C4-2B (cell line): Measurements from ENCODE around the gene REN.

Experiments used
- H3K27ac ChIP-seq: fragments of 450-650 bp; 2 replicates; pipeline ENCODE4 v1.5.1; 2017
- CTCF ChIP-seq: fragments of 450-650 bp; conservative IDR thresholded peaks from 2 replicates; pipeline ENCODE4 v1.5.1; 2017; ENCODE audit warnings: mild to moderate bottlenecking
- ZFX ChIP-seq: fragments of 450-650 bp; IDR thresholded peaks from 2 replicates; pipeline ENCODE4 v1.6.1; 2017

REN gene

DNA sequence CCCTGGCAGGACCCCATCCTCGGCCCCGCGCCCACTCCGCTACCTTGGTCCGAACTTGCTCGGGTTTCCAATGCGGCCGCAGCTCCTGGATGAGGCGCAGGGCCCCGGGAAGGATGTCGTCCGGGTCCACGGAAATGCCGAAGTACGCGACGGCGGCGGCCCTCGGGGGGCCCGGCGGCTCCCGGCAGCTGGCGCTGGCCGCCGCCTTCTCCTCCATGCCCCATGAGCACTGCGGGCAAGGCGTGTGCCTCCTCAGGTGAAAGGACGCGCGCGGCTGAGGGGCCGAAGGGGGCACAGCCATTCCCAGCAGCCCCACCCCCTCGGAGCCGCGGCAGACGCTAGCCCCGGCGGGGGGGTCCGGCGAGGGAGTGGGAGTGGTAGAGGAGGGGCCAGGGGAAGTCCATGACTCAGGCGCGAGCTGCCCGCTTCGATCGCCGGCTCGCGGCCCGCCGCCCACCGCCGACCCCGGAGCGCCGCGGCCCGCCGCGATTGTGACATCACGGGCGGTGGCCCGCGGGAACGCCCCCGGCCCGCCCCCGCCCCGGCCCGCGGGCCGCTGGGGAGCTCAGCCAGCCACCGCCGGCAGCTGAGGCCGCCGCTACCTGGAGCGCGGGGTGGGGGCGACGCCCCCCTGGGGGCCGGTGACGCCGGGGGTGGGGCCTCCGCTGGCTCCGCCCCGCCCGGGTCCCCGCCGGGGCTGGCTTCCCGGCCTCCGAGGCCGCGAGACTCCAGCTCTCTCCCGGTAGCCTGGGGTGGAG lies 14.4 kb downstream of the REN start, which contains the start of gene ETNK2:
Gene ETNK2, minus strand, starts transcription at position 493 of the 758 bp plus-strand sequence. Its CDS starts 192 bp downstream, at position 301.
- no peak for TF ChIP-seq CTCF
- TF ChIP-seq ZFX = no peak
- H3K27ac ChIP-seq = no peak within 1 kb of the TSS; the same call in 1 of the 2 replicates

DNA sequence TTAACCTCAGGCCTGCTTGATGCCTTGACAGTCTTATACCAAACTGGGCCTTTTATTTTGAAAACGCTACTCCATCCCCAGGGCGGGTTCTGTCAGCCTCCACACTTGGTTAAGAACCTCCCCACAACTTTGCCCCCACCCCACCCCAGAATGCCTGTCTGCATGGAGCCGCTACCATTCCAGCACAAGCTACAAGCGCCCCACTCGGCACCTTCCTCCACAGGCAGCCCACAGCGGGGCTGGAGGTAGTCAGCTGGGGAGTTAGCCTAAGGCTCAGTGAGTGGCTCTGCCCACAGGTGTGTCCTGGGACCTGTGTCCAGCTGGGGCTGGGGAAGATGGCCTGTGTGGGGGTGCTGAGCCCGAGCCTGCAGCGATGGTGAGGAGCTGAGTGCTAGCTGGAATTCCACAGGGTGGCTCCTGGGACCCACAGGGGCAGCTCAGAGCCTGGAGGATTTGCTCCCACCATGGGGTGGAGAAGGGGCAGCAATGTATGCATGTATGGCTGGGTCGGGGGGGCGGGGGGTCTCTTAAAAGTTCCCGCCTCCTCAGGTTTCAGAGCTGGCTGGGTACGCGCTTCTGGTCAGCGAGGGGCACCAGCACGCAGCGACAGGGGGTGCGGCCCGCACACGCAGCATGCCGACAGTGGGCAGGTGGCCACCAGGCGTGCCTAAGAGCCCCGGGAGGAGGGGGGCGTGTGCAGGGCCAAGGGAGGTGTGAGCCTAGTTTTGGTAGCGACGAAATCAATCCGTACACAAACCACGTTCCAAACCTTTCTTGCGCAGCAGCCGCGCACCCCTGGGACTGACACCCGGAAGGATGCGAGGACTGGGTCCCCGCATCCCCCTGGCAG lies 15.2 kb downstream of the REN start:
- no peak overlapping the region; the same call in 1 of the 2 replicates for H3K27ac ChIP-seq
- no peak for TF ChIP-seq CTCF

DNA sequence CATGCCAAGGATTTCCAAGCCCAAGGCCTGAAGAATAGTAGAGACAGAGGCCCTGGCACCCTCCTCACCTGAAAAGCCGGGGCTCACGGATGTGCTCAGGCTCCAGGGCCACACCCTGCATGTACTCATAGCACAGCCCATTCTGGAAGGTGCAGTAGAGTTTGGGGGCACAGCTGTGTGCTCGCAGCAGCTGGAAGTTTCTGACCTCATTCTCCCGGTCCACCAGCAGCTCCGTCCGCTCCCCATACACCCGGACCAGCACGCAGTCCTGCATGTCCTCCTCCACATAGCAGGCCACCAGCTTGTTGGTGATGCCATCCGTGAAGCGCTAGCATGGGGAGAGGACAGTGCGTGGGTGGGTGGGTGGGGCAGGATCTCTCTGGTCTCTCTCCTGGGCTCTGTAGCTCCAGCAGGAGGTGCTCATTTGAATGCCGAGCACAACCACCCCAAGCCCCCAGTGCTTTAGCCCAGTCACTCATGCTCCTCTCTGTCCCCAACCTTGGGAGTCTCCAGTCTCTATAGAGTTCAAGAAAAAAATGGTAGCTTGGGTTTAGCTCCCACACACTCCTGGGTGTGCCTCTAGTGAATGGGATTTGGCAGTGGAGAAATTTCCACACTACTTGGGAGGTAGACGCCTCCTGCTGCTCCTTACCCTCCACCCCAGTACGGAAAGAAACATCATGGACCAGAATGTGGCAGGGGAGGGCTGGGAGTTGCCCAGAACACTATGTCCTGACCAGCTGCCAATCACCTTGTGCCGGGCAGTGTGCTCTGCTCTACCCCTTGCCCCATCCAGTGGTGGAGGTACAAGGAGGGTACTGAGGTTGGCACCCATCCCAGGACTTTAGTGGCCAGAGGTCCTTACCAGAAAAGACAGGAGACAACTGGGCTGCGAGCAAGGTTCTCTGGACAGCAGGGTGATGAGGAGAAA lies 16.2 kb downstream of the REN start:
- peak overlapping the region; percentile 78 for H3K27ac ChIP-seq
- no peak for TF ChIP-seq CTCF

DNA sequence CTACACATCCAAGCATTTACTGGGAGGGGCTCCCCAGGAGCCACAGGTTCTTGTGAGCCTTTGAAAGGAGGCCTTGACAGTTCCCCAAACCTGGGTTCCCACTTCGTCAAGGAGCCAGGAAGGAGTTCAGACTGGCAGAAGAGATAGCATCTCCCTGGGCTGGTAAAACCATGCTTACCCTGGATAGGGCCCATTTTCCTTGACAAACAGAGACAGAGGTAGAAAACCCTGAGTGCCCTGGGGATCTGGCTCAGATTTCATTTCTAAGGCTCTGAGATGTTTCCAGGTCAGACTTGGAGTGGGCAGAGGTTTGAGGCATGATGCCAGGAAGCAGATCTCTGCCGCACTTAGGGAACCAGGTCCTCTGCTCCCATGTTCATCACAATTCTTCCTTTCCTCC lies 17.0 kb downstream of the REN start:
- TF ChIP-seq CTCF (no peak), ZFX (no peak)
- H3K27ac ChIP-seq = peak overlapping the region; percentile 78

- TF ChIP-seq CTCF = no peak
- no peak for TF ChIP-seq ZFX
- H3K27ac ChIP-seq = peak overlapping the region; percentile 78
Measured at GRCh38 chr1:204147406-204148383, 18.4 kb downstream of the REN start.

DNA sequence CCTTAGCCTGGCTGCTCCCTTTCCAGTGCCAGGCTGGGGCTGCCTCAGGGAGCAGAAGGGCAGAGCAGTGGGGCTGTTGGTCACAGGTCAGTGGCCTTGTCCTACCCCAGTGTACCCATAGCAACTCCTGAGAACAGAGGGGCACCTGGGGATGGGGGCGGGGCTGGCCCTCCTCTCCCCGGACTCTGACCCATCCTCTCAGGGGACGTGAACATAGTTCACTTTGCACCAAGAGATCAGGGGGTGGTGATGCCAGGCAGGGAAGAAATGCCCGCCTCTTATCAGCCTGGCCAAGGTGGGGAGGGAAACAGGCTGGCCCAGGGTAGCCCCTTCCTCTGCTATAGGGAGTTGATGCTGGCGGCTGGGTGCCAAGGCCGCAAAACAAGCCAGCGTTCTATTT lies 19.2 kb downstream of the REN start:
- no peak overlapping the region for H3K27ac ChIP-seq
- TF ChIP-seq CTCF = no peak
- no peak for TF ChIP-seq ZFX
